ENCODE measurements around the gene KCNQ1.
A peak's percentile ranks its signal among the peaks of the same experiment; 100 is the strongest.

KCNQ1 gene

DNA sequence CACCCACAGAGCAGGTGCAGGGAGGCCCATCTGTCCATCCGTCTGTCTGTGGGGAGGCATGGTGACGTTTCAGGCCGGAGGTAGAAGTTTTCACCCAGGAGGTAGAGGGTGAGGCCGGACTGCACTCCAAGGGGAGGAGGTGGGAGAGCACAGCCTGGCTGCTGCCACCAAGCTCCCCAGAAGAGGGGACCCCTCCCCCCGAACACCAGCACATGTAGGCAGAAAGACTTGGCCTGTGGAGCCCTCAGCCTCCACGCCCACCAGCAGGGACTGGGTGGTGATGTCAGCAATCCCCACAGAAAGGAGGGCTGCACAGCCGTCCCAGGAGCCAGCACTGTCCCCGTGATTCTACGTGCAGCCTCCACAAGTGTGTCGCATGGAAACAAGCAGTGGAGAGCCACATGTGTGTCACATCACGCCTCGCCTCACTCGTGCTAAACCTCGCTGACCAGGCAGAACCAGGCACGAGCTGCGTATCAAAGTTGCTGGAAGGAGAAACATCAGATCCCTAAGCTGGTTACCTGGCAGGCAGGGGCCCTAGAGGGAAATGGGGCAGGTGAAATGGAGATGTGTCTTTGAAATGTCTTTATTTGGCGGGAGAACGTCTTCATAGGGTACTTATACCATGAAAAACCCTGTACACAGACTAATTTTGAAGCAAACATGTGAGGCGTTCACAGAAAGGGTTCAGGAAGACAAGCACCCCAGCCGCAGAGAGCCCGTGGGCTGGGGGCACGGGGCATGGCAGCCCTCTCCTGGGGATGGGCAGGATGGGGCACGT, 391.7 kb downstream of the KCNQ1 start:
- peak overlapping the region; percentile 32 for H3K27ac ChIP-seq
- H3K36me3 ChIP-seq, result no peaks in the 10 kb centered on the region
- DNase-seq, result peak; percentile 25
- no peaks in the 10 kb centered on the region for H3K27me3 ChIP-seq (ENCODE audit: insufficient read depth, low read depth, severe bottlenecking)
- TF ChIP-seq, protein P1, sequence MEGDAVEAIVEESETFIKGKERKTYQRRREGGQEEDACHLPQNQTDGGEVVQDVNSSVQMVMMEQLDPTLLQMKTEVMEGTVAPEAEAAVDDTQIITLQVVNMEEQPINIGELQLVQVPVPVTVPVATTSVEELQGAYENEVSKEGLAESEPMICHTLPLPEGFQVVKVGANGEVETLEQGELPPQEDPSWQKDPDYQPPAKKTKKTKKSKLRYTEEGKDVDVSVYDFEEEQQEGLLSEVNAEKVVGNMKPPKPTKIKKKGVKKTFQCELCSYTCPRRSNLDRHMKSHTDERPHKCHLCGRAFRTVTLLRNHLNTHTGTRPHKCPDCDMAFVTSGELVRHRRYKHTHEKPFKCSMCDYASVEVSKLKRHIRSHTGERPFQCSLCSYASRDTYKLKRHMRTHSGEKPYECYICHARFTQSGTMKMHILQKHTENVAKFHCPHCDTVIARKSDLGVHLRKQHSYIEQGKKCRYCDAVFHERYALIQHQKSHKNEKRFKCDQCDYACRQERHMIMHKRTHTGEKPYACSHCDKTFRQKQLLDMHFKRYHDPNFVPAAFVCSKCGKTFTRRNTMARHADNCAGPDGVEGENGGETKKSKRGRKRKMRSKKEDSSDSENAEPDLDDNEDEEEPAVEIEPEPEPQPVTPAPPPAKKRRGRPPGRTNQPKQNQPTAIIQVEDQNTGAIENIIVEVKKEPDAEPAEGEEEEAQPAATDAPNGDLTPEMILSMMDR (IDR thresholded peaks at IDR 0.05; ENCODE audit: low read depth, low read length), result no peak
- H3K9me3 ChIP-seq (ENCODE audit: severe bottlenecking), result no peaks in the 10 kb centered on the region
- H3K4me3 ChIP-seq (ENCODE audit: low read depth, low read length), result no peak overlapping the region

DNA sequence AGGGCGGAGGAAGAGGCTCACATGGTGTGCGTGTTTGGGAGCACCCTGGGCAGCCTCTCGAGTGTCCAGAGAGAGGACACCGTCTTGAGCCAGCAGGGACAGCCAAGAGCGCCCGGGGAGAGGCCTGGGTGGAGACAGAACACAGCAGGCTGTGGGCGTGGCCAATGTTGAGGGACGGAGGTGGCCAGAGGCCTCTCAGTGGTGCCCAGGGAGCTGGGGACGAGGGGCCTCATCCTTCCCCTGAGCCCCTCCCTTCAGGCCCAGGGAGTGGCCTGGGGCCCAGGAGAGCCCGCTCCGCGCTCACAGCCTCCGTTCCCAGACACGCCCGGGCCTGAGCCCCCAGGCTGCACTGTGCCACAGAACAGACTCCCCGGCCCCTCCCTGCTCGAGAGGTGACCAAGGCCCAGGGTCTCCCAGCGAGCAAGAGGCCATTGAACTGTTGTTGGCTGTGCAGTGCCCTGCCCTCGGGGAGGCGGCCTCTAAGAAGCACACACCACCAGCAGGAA, 392.3 kb downstream of the KCNQ1 start:
- H3K36me3 ChIP-seq, result no peaks in the 10 kb centered on the region
- no peaks in the 10 kb centered on the region for H3K27me3 ChIP-seq (ENCODE audit: insufficient read depth, low read depth, severe bottlenecking)
- peak; percentile 97 for DNase-seq
- peak overlapping the region; percentile 78 for H3K27ac ChIP-seq
- TF ChIP-seq, protein P1 (IDR thresholded peaks at IDR 0.05; ENCODE audit: low read depth, low read length), result peak; percentile 79
- no peak overlapping the region for H3K4me3 ChIP-seq (ENCODE audit: low read depth, low read length)
- no peaks in the 10 kb centered on the region for H3K9me3 ChIP-seq (ENCODE audit: severe bottlenecking)

DNA sequence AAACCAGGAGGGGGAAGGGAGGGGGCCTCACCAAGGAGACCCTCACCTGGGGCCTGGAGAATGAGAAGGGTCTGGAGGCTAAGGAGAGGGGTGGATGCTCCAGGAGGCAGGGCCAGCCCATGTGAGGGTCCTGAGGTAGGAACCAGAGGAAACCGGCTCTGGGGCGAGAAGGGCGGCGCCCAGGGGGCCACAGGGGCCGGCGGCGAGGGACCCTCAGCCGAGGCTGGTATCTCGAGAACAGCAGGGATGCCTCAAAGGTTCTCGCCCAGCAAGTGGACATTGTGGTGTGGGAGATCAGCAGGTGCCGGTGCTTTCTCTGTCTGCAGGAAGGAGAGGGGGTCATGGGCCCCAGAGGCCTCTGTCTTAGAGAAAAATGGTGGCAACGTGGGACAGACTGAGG, 392.8 kb downstream of the KCNQ1 start:
- Histone ChIP-seq H3K27me3 (ENCODE audit: insufficient read depth, low read depth, severe bottlenecking) (no peaks in the 10 kb centered on the region), H3K27ac (peak overlapping the region; percentile 78), H3K9me3 (ENCODE audit: severe bottlenecking) (no peaks in the 10 kb centered on the region), H3K36me3 (no peaks in the 10 kb centered on the region), H3K4me3 (ENCODE audit: low read depth, low read length) (no peak overlapping the region)
- no peak for DNase-seq
- TF ChIP-seq, protein P1 (IDR thresholded peaks at IDR 0.05; ENCODE audit: low read depth, low read length), result no peak

DNA sequence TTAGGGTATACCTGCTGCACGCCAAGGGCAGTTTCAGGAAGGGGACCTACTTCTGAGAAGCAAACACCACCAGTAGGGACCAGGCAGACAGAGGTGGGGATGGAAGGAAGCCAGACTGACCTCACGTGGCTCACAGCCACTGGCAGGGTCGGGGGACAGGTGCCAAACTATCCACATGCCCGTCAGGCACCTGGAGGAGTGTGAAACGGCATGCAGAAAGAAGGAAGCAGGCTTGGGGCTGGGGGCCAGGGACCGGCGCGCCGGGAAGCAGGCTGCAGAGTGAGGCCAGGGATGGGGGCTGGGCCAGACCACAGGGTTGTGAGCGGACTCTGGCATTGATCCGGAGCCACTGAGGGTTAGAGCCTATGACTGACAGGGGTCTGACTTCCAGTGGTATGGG, 393.3 kb downstream of the KCNQ1 start:
- Histone ChIP-seq H3K27me3 (ENCODE audit: insufficient read depth, low read depth, severe bottlenecking) (no peaks in the 10 kb centered on the region), H3K4me3 (ENCODE audit: low read depth, low read length) (no peak overlapping the region), H3K27ac (no peak overlapping the region; the same call in 1 of the 2 replicates), H3K9me3 (ENCODE audit: severe bottlenecking) (no peaks in the 10 kb centered on the region), H3K36me3 (no peaks in the 10 kb centered on the region)
- TF ChIP-seq, protein P1 (IDR thresholded peaks at IDR 0.05; ENCODE audit: low read depth, low read length), result no peak
- no peak for DNase-seq

DNA sequence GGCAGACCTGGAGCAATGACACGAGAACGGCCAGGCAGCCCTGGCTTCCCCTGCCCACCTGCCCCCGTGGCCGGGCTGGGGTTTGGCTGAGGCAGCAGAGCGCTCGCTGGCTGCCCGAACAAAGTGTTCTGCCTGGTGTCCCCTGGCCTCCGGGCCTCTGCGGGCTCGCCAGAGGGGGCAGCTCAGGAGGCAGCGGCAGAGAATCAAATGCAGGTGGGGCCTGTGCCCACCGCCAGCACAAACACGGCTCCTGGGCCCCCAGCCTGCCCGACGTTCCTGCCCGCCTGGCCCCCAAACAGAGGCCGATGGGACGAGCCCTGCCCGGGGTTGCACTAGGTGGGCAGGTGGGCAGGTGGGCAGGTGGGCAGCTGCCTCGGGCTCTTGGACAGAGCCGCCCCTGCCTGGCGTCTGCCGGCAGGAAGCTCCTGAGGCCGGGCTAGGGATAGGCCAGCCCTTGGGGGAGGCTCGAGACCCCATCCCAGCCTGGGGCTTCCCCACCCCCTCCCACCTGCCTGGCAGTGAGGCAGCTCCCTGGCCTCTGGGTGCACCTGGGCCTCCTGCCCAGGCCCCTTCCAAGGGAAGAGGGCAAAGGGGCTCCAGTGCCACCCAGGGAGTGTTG, 394.0 kb downstream of the KCNQ1 start:
- Histone ChIP-seq H3K9me3 (ENCODE audit: severe bottlenecking) (no peaks in the 10 kb centered on the region), H3K4me3 (ENCODE audit: low read depth, low read length) (no peak overlapping the region), H3K36me3 (no peaks in the 10 kb centered on the region), H3K27me3 (ENCODE audit: insufficient read depth, low read depth, severe bottlenecking) (no peaks in the 10 kb centered on the region), H3K27ac (no peak overlapping the region)
- TF ChIP-seq, protein P1 (IDR thresholded peaks at IDR 0.05; ENCODE audit: low read depth, low read length), result no peak
- no peak for DNase-seq
